Rectal smooth muscle tissue (tissue), 1 donor: ENCODE data around the gene TSSK6.
A peak's percentile ranks its signal among the peaks of the same experiment; 100 is the strongest.

ENCODE experiments used
- H3K27ac ChIP-seq: one replicate; pipeline ENCODE4 v1.7.0; 2013; ENCODE audit warnings: low read depth, low read length, inconsistent platforms
- H3K27me3 ChIP-seq: one replicate; pipeline ENCODE4 v1.7.0; 2013; ENCODE audit warnings: low read length; ENCODE audit not compliant: control insufficient read depth, insufficient read depth
- H3K36me3 ChIP-seq: one replicate; pipeline ENCODE4 v1.7.0; 2013; ENCODE audit warnings: low read length; ENCODE audit not compliant: control insufficient read depth, insufficient read depth
- H3K4me1 ChIP-seq: one replicate; pipeline ENCODE4 v1.7.0; 2013; ENCODE audit warnings: low read length; ENCODE audit not compliant: control insufficient read depth, insufficient read depth
- H3K4me3 ChIP-seq: one replicate; pipeline ENCODE4 v1.7.0; 2013; ENCODE audit warnings: low read length
- H3K9ac ChIP-seq: one replicate; pipeline ENCODE4 v1.7.0; 2013; ENCODE audit warnings: low read length

Gene TSSK6

GRCh38 chr19:19524053-19524452, 8.7 kb upstream of the TSSK6 start:
- H3K4me1 ChIP-seq = no peaks in the 10 kb centered on the region
- H3K27ac ChIP-seq = no peak overlapping the region
- no peaks in the 10 kb centered on the region for H3K27me3 ChIP-seq
- H3K9ac ChIP-seq = no peak overlapping the region
- peaks cover 3% of the 10 kb centered on the region for H3K36me3 ChIP-seq
- no peak overlapping the region for H3K4me3 ChIP-seq

GRCh38 chr19:19523177-19523576, 7.8 kb upstream of the TSSK6 start:
- Histone ChIP-seq H3K27ac (no peak overlapping the region), H3K4me3 (no peak overlapping the region), H3K9ac (no peak overlapping the region), H3K4me1 (no peaks in the 10 kb centered on the region), H3K36me3 (peaks cover 3% of the 10 kb centered on the region), H3K27me3 (no peaks in the 10 kb centered on the region)

GRCh38 chr19:19520989-19521388, 5.6 kb upstream of the TSSK6 start:
- no peak overlapping the region for H3K27ac ChIP-seq
- no peaks in the 10 kb centered on the region for H3K4me1 ChIP-seq

GRCh38 chr19:19517235-19517619, 1.9 kb upstream of the TSSK6 start:
- Histone ChIP-seq H3K4me3 (no peak overlapping the region), H3K27ac (no peak overlapping the region)

More at GRCh38 chr19:19520989-19521388, 5.6 kb upstream of the TSSK6 start:
- Histone ChIP-seq H3K27me3 (no peaks in the 10 kb centered on the region), H3K9ac (no peak overlapping the region), H3K36me3 (peaks cover 3% of the 10 kb centered on the region), H3K4me3 (no peak overlapping the region)

GRCh38 chr19:19515642-19516519, 533 bp upstream of the TSSK6 start, which contains the start of gene NDUFA13:
Gene NDUFA13, plus strand, starts transcription at chr19:19516225. Its CDS starts 14 bp downstream, at chr19:19516239.
- H3K27ac ChIP-seq = peak within 1 kb of the TSS; percentile 91
- H3K4me1 ChIP-seq = peaks cover 5% of the 10 kb centered on the region
- peak within 1 kb of the TSS; percentile 86 for H3K4me3 ChIP-seq
- peaks cover 3% of the 10 kb centered on the region for H3K36me3 ChIP-seq
- H3K9ac ChIP-seq = peak within 1 kb of the TSS; percentile 84
- no peaks in the 10 kb centered on the region for H3K27me3 ChIP-seq

More at GRCh38 chr19:19517235-19517619, 1.9 kb upstream of the TSSK6 start:
- H3K4me1 ChIP-seq = peaks cover 5% of the 10 kb centered on the region
- H3K9ac ChIP-seq = no peak overlapping the region
- H3K27me3 ChIP-seq = no peaks in the 10 kb centered on the region
- peaks cover 3% of the 10 kb centered on the region for H3K36me3 ChIP-seq

- Histone ChIP-seq H3K9ac (no peak overlapping the region), H3K27ac (peak overlapping the region; percentile 57), H3K4me1 (peaks cover 5% of the 10 kb centered on the region), H3K27me3 (no peaks in the 10 kb centered on the region), H3K36me3 (no peaks in the 10 kb centered on the region), H3K4me3 (peak overlapping the region; percentile 29)
Observed at GRCh38 chr19:19514215-19514657, 1.1 kb downstream of the TSSK6 start.

GRCh38 chr19:19513682-19514081, 1.7 kb downstream of the TSSK6 start:
- peak overlapping the region; percentile 57 for H3K27ac ChIP-seq
- peak overlapping the region; percentile 29 for H3K4me3 ChIP-seq
- no peaks in the 10 kb centered on the region for H3K36me3 ChIP-seq
- no peaks in the 10 kb centered on the region for H3K27me3 ChIP-seq
- H3K4me1 ChIP-seq = peaks cover 5% of the 10 kb centered on the region
- no peak overlapping the region for H3K9ac ChIP-seq

- peaks cover 5% of the 10 kb centered on the region for H3K36me3 ChIP-seq
- H3K4me3 ChIP-seq = no peak overlapping the region
- H3K9ac ChIP-seq = no peak overlapping the region
- H3K27me3 ChIP-seq = no peaks in the 10 kb centered on the region
- H3K27ac ChIP-seq = no peak overlapping the region
- peaks cover 2% of the 10 kb centered on the region for H3K4me1 ChIP-seq
Observed at GRCh38 chr19:19510432-19510831, 4.9 kb downstream of the TSSK6 start.

GRCh38 chr19:19508217-19508616, 7.1 kb downstream of the TSSK6 start:
- H3K9ac ChIP-seq = no peak overlapping the region
- no peaks in the 10 kb centered on the region for H3K27me3 ChIP-seq
- H3K36me3 ChIP-seq = peaks cover 13% of the 10 kb centered on the region
- no peak overlapping the region for H3K4me3 ChIP-seq
- H3K4me1 ChIP-seq = no peaks in the 10 kb centered on the region
- no peak overlapping the region for H3K27ac ChIP-seq

- H3K27ac ChIP-seq = no peak overlapping the region
- peaks cover 20% of the 10 kb centered on the region for H3K36me3 ChIP-seq
- H3K9ac ChIP-seq = no peak overlapping the region
- no peak overlapping the region for H3K4me3 ChIP-seq
- H3K4me1 ChIP-seq = no peaks in the 10 kb centered on the region
- H3K27me3 ChIP-seq = no peaks in the 10 kb centered on the region
Observed at GRCh38 chr19:19507354-19507753, 8.0 kb downstream of the TSSK6 start.

GRCh38 chr19:19506592-19506991, 8.8 kb downstream of the TSSK6 start:
- Histone ChIP-seq H3K4me3 (no peak overlapping the region), H3K4me1 (no peaks in the 10 kb centered on the region), H3K27ac (no peak overlapping the region), H3K27me3 (no peaks in the 10 kb centered on the region), H3K36me3 (peaks cover 24% of the 10 kb centered on the region), H3K9ac (no peak overlapping the region)

GRCh38 chr19:19505669-19506326, 9.6 kb downstream of the TSSK6 start:
- peaks cover 29% of the 10 kb centered on the region for H3K36me3 ChIP-seq
- H3K4me1 ChIP-seq = no peaks in the 10 kb centered on the region
- H3K27me3 ChIP-seq = no peaks in the 10 kb centered on the region
- no peak overlapping the region for H3K27ac ChIP-seq
- no peak overlapping the region for H3K9ac ChIP-seq
- no peak overlapping the region for H3K4me3 ChIP-seq
